Progenitor cell of endocrine pancreas (in vitro differentiated cells): ENCODE data around the gene DMWD. TPM values are rescaled to one million over a fixed set of nuclear protein-coding genes. Genes with fewer than 3 reads are reported as not detected.

ENCODE experiments used
- DNase-seq: peaks from one replicate; pipeline ENCODE4 v3.0.0; 2021; ENCODE audit warnings: low spot score; ENCODE audit not compliant: unreplicated experiment
- H3K27ac Mint-ChIP-seq: 2 replicates; pipeline ENCODE4 v1.8.0; 2021; ENCODE audit warnings: mild to moderate bottlenecking, moderate library complexity, mixed read lengths
- H3K27me3 Mint-ChIP-seq: 2 replicates; pipeline ENCODE4 v1.8.0; 2021; ENCODE audit warnings: mixed read lengths
- H3K36me3 Mint-ChIP-seq: 2 replicates; pipeline ENCODE4 v1.8.0; 2022; ENCODE audit warnings: mixed read lengths; ENCODE audit not compliant: insufficient read depth
- H3K4me1 Mint-ChIP-seq: 2 replicates; pipeline ENCODE4 v1.8.0; 2021; ENCODE audit warnings: low read depth, mixed read lengths
- H3K4me3 Mint-ChIP-seq: 2 replicates; pipeline ENCODE4 v1.8.0; 2021; ENCODE audit warnings: low read depth, mild to moderate bottlenecking, moderate library complexity, mixed read lengths
- H3K9me3 Mint-ChIP-seq: 2 replicates; pipeline ENCODE4 v1.8.0; 2021; ENCODE audit warnings: low read depth, mixed read lengths
- CTCF ChIP-seq: fragments of 200-600 bp; sonication (generic); IDR thresholded peaks from one replicate; pipeline ENCODE4 v1.5.0; 2021; ENCODE audit warnings: antibody characterized with exemption, mild to moderate bottlenecking; ENCODE audit not compliant: unreplicated experiment
- total RNA-seq: library from RNA; stranded (reverse); gene quantifications from 2 replicates; pipeline ENCODE4 v1.2.1, GENCODE V29; 2021

The DMWD gene
- total RNA-seq, 1 donor from 2014 or later: 108 TPM

- Mint-ChIP-seq H3K36me3 (no peaks in the 10 kb centered on the region), H3K4me3 (no peak overlapping the region), H3K4me1 (no peaks in the 10 kb centered on the region), H3K27ac (peak overlapping the region; percentile 84), H3K27me3 (peaks cover 8% of the 10 kb centered on the region), H3K9me3 (no peaks in the 10 kb centered on the region)
- no peak for DNase-seq
- TF ChIP-seq CTCF: no peak
Observed at GRCh38 chr19:45809643-45810159, 17.1 kb upstream of the DMWD start.

- H3K4me3 Mint-ChIP-seq: no peak overlapping the region
- no peak for DNase-seq
- no peak overlapping the region for H3K27ac Mint-ChIP-seq
- peaks cover 8% of the 10 kb centered on the region for H3K27me3 Mint-ChIP-seq
- TF ChIP-seq CTCF: no peak
- H3K36me3 Mint-ChIP-seq: no peaks in the 10 kb centered on the region
- H3K9me3 Mint-ChIP-seq: no peaks in the 10 kb centered on the region
- H3K4me1 Mint-ChIP-seq: no peaks in the 10 kb centered on the region
Observed at GRCh38 chr19:45805719-45806118, 13.1 kb upstream of the DMWD start.

- no peaks in the 10 kb centered on the region for H3K36me3 Mint-ChIP-seq
- no peaks in the 10 kb centered on the region for H3K9me3 Mint-ChIP-seq
- no peak for TF ChIP-seq CTCF
- H3K4me1 Mint-ChIP-seq: no peaks in the 10 kb centered on the region
- DNase-seq: no peak
- H3K27me3 Mint-ChIP-seq: peaks cover 8% of the 10 kb centered on the region
- no peak overlapping the region for H3K27ac Mint-ChIP-seq
- no peak overlapping the region for H3K4me3 Mint-ChIP-seq
Observed at GRCh38 chr19:45804959-45805230, 12.2 kb upstream of the DMWD start.

- TF ChIP-seq CTCF: no peak
- no peak overlapping the region for H3K4me3 Mint-ChIP-seq
- H3K36me3 Mint-ChIP-seq: no peaks in the 10 kb centered on the region
- no peaks in the 10 kb centered on the region for H3K4me1 Mint-ChIP-seq
- DNase-seq: no peak
- H3K27ac Mint-ChIP-seq: no peak overlapping the region
- no peaks in the 10 kb centered on the region for H3K9me3 Mint-ChIP-seq
- peaks cover 8% of the 10 kb centered on the region for H3K27me3 Mint-ChIP-seq
Observed at GRCh38 chr19:45804140-45804958, 11.7 kb upstream of the DMWD start.

- no peak for DNase-seq
- Mint-ChIP-seq H3K27me3 (peaks cover 11% of the 10 kb centered on the region), H3K9me3 (no peaks in the 10 kb centered on the region), H3K4me1 (peaks cover 4% of the 10 kb centered on the region), H3K4me3 (no peak overlapping the region), H3K27ac (no peak overlapping the region), H3K36me3 (no peaks in the 10 kb centered on the region)
- no peak for TF ChIP-seq CTCF
Observed at GRCh38 chr19:45801603-45802175, 9.0 kb upstream of the DMWD start.
